M059J (cell line): ENCODE results near the gene ZNF708. TPM values are rescaled to one million over a fixed set of nuclear protein-coding genes. Genes with fewer than 3 reads are reported as not detected.
"Not testable (repeated sequence)": the region's sequence is repeated elsewhere in the genome, so short reads cannot be mapped to it uniquely, and the experiment has no call there.

ENCODE experiments used
- DNase-seq: peaks from one replicate; pipeline ENCODE4 v3.0.0-alpha.2; 2012; ENCODE audit warnings: low read depth
- total RNA-seq: library from RNA; depleted of rRNA; stranded (reverse); fragments of >200 nt; shearing (Covaris generic); gene quantifications from 2 replicates; pipeline ENCODE4 v1.2.3, GENCODE V29; 2014; rRNA removed

ZNF708 gene
- total RNA-seq, 1 experiment from 2014 or later, result 5.4 TPM

GRCh38 chr19:21260164-21260847 is 68.9 kb downstream of the ZNF708 start:
- DNase-seq, result no peak

DNA sequence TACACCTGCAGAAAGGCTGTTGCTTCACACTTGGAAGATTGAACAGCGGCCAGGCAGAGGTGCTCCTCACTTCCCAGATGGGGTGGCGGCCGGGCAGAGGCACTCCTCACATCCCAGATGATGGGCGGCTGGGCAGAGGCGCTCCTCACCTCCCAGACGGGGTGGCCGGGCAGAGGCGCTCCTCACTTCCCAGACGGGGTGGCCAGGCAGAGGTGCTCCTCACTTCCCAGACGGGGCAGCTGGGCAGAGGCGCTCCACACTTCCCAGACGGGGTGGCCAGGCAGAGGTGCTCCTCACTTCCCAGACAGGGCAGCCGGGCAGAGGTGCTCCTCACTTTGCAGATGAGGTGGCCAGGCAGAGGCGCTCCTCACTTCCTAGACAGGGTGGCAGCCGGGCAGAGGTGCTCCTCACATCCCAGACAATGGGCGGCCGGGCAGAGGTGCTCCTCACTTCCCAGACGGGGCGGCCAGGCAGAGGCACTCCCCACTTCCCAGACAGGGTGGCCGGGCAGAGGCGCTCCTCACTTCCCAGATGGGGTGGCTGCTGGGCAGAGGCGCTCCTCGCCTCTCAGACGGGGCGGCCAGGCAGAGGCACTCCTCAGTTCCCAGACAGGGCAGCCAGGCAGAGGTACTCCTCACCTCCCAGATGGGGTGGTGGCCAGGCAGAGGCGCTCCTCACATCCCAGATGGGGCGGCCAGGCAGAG is 69.6 kb downstream of the ZNF708 start:
- not testable (repeated sequence) for DNase-seq

GRCh38 chr19:21256722-21257121 is 72.5 kb downstream of the ZNF708 start:
- peak; percentile 6 for DNase-seq

Other genes with a start within 250 kb of the ZNF708 start
- 18.4 and 25.1 TPM in 2 replicates for gene ZNF714, start 247.2 kb downstream of the ZNF708 start, total RNA-seq
- gene ZNF431, start 187.4 kb downstream of the ZNF708 start, total RNA-seq, result 5.6 and 7.2 TPM in 2 replicates
- gene ZNF738, start 29.6 kb upstream of the ZNF708 start, total RNA-seq, result 13.8 and 14.0 TPM in 2 replicates
- gene ZNF493, start 67.7 kb upstream of the ZNF708 start, total RNA-seq, result 1.5 and 6.8 TPM in 2 replicates
- 5.1 and 6.6 TPM in 2 replicates for gene ZNF429, start 176.2 kb upstream of the ZNF708 start, total RNA-seq